Cerebellar nuclear complex (tissue), 1 donor: Measurements from ENCODE around the gene TFEB.

Source experiments
- DNase-seq, 2 experiments: peaks; one replicate each; lab custom pipeline; 2025; lab: John Stamatoyannopoulos, UW

TFEB gene

DNA sequence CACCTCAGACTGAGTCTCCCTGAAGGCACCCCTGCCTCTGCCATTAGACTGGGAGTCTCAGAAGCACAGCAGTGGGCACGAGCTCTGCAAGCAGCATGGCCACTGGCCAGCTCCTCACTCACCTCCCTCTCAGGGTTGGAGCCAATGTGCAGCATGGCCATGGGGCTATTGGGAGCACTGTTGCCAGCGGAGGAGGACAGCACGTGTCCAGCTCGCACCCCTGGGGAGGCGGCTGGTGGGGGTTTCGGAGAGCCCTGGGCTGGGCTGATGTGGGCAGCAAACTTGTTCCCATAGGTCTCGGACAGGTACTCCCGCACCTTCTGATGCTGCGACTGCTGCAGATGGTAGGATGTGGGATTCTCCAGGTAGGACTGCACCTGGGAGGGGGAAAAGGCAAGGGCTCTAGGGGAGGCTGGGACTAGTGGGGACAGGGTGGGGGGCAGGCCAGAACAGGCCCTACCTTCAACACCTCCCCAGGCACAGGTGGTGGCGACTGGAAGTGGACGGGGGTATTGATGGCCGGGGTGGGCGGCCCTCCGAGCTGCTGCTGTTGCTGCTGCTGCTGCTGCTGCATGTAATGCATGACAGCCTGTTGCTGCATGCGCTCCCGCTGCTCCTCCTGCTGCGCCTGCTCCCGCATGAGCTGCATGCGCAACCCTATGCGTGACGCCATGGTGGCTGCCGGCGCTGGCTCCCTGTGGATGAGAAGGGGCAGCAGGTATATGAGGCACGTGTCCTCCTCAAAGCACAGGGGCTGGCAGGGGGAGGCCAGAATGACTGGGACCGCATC is 44.7 kb downstream of the TFEB start:
- no peak for DNase-seq

DNA sequence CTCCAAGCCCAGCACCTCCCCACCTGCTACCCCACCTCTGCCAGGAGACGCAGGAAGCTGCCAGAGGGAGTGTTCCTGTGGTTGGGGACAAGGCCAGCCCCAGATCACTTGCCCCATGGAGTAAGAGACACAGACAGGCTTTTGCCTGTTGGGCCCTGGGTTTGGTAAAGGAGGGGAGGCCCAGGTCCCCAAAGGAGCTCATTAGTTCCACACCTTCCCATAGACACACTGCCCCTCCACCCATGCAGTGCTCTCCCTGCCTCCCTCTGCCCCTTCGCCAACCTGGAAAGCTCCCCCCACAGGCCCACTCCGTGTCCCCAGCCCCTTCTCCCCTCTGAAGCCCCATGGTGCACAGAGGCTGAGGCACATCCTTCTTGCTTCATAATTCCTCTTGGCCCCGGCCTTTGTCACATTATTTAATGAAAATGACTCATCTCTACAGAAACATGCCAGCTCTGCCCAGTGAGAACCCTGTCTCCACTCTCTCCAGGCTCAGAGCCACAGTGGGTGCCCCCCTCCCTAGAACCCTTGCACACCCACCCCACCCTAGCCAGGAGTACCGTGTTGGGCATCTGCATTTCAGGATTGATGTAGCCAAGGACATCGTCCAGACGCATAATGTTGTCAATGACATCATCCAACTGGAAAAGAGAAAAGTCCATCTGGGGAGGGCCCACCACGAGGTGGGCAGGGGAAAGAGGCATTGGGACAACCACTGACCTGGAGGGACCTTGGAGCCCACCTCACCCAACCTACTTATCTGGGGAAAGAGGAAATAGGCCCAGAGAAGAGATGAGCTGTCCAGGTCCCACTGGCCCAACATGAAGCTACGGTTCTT is 46.0 kb downstream of the TFEB start:
- no peak for DNase-seq

DNA sequence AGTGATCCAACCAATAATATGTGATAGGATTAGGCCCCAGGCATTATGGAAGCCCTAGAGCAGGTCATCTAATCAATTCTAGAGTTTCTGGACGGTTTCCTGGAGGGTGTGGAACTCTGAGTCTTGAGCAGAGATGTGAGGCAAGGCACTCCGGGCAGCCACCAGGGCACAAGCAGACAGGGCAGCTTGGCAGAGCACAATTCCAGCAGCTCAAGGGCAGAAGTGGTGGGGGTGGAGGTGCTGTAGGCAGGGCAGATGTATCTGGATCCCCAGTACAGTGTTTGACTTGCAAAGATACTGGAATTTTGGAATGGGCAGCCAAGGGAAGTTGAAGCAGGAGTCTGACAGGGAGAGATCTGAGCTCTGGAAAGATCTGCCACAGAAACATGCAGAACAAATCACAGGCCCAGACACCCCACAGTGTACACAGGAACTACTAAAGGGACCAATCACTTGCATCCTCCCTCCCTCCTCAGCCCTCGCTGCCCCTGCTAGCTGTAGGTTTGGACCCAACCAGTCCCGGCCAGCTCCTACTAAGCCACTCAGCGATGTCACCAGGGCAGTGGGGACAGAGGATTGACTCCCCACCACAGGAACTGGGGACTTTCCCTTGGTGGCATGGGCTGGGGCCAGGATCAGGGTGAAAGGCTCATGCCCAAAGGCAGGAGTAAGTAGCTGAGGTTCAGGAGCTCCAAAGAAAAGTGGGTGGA is 47.0 kb downstream of the TFEB start:
- DNase-seq = no peak

DNA sequence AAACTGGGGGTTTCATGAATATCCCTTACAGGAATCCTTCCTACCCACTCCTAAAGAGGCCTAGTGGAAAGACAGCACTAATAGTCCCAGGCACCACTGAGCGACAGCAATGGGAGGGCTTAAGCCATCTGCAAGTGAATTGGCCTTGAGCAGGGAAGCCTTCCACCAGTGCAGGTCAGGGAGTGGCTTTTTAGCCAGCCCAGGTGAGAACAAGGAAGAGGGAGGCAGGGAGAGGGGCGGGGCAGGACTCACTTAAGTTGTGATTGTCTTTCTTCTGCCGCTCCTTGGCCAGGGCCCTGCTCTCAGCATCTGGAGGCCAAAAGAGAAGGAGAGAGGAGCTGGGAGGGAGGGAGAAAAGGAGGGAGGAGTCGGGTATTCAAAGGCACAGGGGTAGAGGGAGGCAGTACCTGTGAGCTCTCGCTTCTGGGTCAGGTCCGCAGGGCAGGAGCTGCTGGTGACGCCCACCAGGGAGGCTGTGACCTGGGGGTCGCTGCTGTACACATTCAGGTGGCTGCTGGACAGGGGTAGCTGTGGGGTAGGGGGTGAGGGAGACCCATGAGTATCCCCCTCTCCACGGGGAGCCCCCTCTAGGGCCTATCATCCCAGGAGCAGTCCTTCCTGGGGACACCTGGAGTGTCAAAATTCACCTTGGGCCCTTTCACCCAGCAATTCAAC is 47.8 kb downstream of the TFEB start:
- no peak for DNase-seq

DNA sequence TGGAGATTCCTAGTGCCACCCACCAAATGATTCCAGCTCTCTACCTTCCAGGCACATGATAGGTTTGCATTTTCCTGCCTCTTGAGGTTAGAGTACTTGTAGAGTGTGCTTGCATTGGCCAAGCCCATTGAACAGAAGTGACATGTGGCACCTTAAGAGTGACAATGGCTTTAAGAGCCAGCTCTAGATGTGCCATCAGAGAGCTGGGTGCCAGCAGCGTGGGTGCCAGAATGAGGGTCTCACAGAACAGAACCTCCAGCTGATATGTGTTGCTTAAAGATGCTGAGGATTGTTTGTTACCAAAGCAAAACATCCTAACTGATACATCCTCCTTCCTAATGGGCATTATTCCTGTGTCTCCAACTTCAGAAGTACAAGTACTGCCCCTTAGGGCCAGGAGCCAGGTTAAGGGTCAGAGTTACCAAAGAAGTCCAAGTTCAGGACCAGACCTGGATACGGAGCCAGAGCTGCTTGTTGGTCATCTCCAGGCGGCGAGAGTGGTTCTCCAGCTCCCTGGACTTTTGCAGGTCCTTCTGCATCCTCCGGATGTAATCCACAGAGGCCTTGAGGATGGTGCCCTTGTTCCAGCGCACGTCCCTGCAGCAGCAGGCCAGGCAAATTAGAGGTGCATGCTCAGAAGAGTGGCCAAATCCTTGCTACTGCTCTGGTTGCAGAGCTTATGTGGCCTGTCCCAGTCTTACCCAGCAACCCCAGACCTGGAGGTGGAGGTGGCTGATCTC is 49.6 kb downstream of the TFEB start:
- no peak for DNase-seq

DNA sequence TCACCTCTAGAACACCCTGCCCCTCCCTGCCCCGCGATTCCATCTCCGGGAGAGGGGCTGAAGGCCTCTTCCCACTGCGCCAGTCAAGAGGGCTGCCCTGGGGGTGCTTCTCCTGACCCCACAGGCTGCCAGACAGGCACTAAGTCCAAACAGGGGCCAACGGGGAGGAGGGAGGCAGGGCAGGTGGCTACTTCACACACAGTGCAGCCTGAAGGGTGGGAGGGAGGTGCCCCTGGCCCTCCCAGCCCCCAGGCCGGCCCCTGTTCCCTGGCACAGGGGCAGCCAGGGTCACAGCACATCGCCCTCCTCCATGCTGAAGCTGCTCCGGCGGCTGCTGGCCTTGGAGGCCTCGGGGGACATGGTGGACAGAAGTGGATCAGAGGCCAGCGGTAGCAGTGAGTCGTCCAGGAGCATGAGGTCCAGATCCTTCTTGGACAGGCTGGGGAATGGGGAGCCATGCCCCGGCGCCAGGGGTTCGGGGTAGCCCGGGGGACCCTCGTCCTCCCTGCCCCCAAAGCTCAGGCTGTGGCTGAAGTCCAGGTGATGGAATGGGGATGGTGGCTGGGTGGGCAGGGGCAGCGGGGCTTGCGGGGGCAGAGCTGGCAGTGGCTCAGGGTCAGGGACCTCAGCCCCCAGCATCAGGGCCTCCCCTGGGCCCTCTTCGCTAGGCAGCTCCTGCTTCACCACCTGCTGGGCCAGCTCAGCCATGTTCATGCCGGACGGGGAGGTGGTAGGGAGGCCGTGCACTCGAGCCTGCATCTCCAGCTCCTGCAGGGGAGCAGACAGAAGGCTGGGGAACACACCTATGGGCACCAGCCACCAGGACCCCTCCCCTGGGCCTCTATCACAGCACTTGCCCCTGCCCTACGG is 50.9 kb downstream of the TFEB start:
- no peak for DNase-seq

DNA sequence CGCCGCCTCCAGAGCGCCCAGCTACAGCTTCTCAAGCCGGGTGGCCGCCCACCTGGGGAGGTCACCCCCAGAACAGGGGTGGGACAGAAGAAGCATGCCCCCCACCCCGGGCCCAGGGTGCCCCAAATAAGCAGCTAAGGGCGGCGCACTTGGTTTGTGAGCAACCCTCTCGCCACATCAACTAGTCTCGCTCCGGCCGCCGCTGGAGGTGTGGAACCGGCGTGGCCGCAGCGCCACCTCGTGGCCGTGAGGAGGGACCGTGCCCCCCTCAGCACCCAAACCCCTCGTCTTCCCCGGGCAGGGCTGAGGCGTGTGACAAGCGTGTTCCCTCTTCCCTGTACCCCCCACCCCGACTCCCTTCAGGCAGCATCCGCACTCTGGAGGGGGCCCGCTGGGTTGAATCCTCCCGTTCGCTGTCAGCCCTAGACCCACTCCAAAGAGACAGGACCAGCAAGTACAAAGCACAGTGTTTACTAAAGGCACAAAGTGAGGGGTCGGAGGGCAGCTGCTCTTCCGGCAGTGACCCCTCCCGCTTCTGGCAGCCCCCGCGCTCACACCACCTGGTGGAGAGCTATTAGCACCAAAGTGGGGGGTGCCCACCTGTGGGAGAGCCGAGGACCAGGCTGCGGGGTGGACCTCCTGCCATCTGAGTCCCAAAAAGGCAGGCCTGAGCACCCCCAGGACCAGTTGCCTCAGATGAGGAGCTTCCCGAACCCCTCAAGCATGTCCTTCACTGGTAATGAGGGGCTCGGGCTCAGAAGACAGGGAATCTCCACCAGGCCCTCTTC is 51.7 kb downstream of the TFEB start:
- peak in 1 of 2 experiments; percentile 16 for DNase-seq

DNA sequence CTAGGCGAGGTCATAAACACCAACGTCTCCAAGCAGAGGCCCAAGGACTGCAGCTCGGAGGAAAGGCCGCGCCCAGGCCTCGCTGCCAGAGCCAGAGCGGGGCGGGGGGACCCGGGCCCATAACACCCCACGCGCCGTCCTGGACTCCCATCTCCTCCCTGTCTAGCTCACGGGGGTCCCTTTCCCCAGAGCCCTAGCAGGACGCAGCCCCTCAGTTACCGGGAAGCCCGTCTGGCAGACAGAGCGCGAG is 52.2 kb downstream of the TFEB start:
- no peak for DNase-seq

DNA sequence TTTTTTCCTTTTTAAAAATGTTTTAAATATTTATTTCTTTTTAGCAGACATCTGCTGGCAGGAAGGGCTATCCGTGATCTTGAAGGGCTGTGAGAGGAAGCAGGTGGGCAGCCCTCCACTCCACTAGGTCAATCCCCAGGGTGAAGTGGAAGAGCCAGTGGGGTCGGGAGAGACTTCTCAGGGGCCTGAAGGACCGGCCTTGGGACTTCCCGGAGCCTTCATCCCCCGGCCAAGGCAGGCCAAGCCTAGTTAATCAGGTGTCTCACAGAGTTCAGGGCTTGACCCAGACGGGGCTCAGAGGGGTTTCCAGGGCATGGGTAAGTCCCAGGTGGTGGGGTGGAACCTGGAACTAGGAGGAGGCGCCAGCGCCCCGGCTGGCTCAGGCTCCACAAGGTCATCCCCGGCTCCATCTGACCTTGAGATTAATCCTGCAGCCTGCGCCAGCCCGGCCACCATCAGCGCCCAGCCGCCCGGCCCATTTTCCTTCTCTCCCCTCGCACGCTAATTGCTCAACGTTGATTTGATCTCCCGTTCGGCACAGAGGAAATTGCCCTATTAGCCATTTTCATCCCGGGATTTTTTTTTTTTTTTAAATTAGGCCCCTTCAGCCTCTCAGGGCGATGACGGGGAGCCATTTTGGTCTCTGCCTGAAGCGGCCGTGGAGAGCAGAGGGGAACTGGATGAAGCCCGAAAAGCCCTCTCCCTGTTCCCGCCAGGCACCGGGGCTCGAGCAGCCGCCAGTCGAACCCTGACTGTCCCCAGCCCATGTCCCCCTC is 52.7 kb downstream of the TFEB start:
- DNase-seq = no peak

DNA sequence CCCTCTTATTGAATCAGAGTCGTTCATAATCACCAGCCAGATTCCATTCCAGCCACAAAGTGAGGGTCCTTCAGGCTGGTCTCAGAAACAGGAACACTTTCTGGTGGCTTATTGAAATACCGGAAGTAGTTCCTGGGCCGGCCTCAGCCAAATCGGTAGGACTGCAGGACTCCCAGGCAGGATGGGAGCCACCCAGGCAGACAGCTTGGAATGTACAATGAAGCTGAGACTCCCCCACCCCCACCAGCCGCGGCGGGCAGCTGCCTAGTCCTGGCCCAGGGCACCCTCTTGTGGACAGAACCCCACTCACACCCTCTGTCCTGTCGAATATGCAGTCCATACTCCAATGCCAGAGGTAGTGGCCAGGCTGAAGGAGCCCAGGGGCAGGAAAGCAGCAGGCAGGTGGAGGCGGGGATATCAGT is 53.3 kb downstream of the TFEB start:
- peak in 1 of 2 experiments; percentile 51 for DNase-seq

DNA sequence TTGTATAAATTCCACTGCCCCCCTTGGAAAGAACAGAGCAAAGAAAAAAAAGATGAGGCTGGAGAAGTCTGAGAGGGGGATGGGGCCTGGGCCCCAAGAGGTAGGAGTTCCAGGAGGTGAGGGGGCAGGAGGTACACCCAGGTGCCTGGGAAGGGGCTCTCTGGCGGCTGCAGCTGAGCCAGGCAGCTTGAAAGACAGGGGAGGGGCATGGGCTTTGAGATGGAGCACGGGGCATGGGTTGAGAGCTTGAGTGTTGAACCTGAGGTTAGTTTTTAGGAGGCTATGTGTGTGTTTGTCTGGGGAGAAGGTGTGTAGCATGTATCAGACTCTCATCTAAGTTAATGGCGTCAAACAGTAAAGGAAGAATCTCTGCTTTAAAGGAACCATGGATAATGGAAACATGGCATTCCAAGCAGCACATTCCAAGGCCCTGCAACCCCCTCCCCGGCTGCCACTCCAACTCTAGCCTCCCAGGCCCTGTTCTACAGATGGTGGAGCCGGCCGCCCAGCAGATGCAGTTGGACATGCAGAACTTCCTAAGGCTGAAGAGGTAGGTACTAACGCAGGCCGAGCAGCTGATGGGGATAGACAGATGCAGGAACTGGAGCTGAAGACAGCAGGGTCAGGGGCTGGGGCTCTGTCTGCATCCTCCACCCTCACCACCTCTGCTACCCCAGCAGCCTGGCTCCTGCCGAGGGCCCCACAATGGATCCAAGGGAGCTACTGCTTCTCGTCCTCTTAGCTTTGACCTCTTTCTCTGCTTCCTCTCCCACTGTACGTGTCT is 55.0 kb downstream of the TFEB start:
- DNase-seq = no peak

DNA sequence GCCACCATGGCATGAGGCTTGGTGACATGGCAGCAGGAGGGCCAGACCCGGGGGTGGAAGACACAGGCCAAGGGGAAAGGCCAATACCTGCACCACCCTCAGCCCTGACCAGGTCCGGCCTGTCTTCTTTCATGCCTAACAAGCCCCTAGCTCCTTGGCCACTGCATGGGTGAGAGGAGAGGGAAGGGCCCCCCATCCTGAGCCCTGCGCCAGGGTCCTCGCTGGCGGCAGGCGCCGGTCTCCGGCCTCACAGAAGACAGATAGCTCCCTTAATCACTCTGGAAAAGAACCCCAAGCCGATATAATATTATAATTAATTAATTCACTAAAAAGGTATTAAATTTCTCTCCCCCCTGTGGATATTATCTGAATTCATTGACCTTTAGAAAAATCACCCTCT is 55.7 kb downstream of the TFEB start:
- DNase-seq = no peak

DNA sequence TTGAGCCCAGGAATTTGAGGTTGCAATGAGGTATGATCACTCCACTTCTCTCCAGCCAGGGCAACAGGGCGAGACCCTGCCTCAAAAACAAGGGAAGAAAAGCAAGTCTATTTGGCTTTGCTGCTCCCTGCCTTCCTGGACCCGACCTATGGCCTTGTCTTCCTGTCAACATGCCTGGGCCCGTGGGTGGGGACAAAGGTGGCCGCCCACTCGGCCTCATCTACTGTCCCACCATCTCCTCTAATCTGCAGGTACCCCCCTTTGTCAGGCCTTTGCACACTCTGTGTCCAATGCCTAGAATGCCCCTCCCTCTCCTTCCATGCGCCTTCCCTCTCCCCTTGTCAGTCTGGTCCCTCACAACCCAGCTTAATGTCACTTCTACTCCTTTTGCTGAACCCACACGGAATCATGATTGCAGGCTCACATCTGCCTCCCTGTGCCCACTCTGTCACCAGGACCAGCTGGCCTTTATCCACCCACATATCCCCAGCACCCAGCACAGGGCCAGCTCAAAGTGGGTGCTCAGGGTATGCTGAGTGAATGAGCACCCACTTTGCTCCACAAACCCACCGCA is 56.8 kb downstream of the TFEB start:
- no peak for DNase-seq

DNA sequence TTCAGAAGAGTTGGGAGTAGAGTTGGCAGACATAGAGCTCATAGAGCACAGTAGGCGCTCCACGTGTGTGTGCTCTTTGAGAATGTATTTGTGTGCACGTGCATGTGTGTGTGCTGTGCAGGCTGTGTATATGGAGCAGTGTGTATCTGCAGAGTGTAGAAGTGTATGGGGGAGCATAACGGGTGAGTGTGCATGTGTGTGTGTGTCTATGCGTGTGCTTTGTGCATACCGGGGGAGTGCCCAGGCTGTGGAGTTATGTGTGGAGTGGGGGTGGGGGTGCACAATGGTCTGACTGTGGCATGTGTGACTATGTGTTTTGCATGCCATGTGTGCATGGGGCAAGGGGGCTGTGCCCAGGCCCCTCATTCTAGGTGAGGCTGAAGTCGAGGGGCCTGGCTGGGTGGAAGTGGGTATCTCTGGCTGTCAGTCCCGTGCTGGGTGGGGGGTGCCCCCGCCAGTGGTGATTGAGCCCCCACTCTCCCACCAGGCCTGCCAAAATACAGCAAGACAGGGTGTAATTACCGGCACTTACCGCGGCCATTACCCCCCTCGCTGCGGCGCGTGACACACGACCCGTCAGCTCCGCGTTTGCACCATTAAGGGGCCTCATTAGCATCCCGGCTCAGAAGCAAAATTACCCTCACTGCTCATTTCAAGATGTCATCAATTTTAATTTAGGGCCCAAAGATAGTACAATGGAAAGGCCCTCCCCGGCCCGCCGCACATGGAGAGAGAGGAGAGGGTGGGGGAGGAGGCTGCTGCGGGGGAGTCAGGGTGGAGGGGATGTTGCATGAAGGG is 58.1 kb downstream of the TFEB start:
- DNase-seq = no peak

DNA sequence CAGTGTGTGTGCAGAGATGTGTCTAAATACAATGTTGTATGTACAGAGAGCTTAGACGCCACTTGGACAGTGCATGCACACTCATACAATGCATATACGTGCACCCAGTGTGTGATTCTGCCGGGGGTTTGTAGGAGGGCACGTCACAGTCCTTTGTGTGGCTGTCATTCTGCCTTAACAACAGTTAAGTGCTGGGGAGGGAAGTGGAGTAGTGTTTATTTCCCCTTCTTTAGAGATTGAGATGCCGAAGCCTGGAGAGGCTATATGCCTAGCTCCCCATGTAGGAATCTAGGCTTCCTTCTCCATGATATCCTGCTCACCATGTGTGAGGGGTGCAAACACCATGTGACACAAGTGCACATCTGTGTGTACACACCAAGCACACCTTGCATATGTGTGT is 59.0 kb downstream of the TFEB start:
- no peak for DNase-seq

DNA sequence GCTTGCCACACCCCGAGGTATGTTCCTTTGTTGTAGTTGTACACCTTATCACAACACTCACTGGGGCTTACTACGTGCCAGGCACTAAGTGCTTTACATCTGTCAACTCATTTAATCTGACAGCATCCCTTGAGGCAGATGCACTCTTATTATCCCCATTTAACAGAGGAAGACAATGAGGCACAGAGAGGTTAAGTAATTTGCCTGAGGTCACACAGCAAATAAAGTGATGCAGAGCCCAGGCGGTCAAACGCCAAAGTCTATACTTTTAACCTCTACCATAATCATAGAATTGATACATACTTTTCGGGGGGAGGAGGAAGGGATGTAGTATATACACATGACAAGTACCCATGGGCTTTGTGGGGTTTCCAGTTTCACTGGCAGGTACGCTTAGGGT is 59.4 kb downstream of the TFEB start:
- DNase-seq = no peak

DNA sequence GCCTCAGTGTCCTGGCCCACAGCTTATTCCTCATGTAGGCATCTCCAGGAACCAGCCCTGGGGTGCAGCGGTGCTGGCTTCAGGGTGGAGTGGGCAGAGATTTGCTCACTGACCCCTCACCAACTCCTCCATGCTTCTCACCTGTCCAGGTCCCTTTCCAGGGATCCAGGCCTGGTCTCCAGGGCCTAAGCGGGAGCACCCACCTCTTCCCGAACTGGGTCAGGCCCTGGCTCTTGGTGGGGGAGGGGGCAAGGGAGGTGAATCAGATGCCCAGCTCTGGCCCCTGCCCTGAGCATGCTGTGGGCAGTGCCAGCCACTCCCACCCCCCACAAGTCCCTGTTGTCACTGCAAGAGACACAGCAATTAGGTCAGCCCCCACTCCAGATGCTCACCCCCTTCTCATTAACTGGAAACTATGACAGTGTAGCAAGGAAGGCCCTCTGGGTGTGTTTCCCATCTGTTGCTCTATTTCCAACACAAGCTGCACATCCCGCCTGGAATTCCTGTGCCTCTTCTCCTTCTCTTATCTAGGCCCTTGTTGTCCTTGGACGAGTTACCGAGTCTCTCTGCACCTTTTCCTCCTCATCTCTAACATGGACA is 60.1 kb downstream of the TFEB start:
- no peak for DNase-seq
